OCI-LY7 (cell line): ENCODE measurements around the gene CABP2. TPM values are rescaled to one million over a fixed set of nuclear protein-coding genes. Genes with fewer than 3 reads are reported as not detected.

ENCODE experiments used
- BruUV-seq: library from RNA; stranded (reverse); fragments of 400-500 nt; replicated peaks from 2 replicates; lab custom pipeline; 2021; lab: Mats Ljungman, UMichigan
- CTCF ChIA-PET: fragments of 300-600 bp; sonication (Branson Sonifier 250); formaldehyde crosslinking; loops from one replicate; lab custom pipeline; 2022; ENCODE audit warnings: antibody characterized with exemption; ENCODE audit not compliant: unreplicated experiment; lab: Charles Lee
- POLR2A ChIA-PET: fragments of 300-600 bp; sonication (Branson Sonifier 250); formaldehyde crosslinking; loops from one replicate; lab custom pipeline; 2022; ENCODE audit warnings: antibody characterized with exemption; lab: Charles Lee
- DNase-seq: peaks from one replicate; pipeline ENCODE4 v3.0.0-alpha.2; 2015; ENCODE audit warnings: low spot score
- H2AFZ ChIP-seq: fragments of 200-600 bp; sonication (generic), shearing (Covaris generic); 2 replicates; pipeline ENCODE4 v1.6.1; 2014; ENCODE audit warnings: mild to moderate bottlenecking, antibody characterized with exemption, low read length, moderate library complexity
- H3K27ac ChIP-seq: fragments of 200-600 bp; sonication (generic); 2 replicates; pipeline ENCODE4 v1.5.1; 2014; ENCODE audit warnings: mixed run types, low read depth, mild to moderate bottlenecking, moderate library complexity, low read length, inconsistent platforms; ENCODE audit not compliant: poor library complexity, severe bottlenecking
- H3K36me3 ChIP-seq: fragments of 200-600 bp; sonication (generic); 2 replicates; pipeline ENCODE4 v1.6.1; 2014; ENCODE audit warnings: mild to moderate bottlenecking, antibody characterized with exemption, low read length, moderate library complexity, mixed read lengths; ENCODE audit not compliant: insufficient read depth
- H3K4me1 ChIP-seq: fragments of 200-600 bp; sonication (generic); 2 replicates; pipeline ENCODE4 v1.5.1; 2014; ENCODE audit warnings: mild to moderate bottlenecking, low read length; ENCODE audit not compliant: insufficient read depth, poor library complexity, severe bottlenecking
- H3K4me2 ChIP-seq: fragments of 200-600 bp; sonication (generic); 2 replicates; pipeline ENCODE4 v1.6.1; 2014; ENCODE audit warnings: mild to moderate bottlenecking, low read length
- H3K4me3 ChIP-seq: fragments of 200-600 bp; sonication (generic); 2 replicates; pipeline ENCODE4 v1.5.1; 2014; ENCODE audit warnings: mild to moderate bottlenecking, low read depth, low read length; ENCODE audit not compliant: poor library complexity, severe bottlenecking
- H3K79me2 ChIP-seq: fragments of 200-600 bp; sonication (generic); 2 replicates; pipeline ENCODE4 v1.6.1; 2016; ENCODE audit warnings: low read depth, mild to moderate bottlenecking, low read length, moderate library complexity, mixed read lengths; ENCODE audit not compliant: insufficient read depth
- H3K9me2 ChIP-seq: fragments of 200-600 bp; sonication (generic); 2 replicates; pipeline ENCODE4 v1.6.1; 2016; ENCODE audit warnings: mild to moderate bottlenecking, low read length, mixed read lengths; ENCODE audit not compliant: insufficient read depth
- H3K9me3 ChIP-seq: fragments of 200-600 bp; sonication (generic); 2 replicates; pipeline ENCODE4 v1.6.1; 2014; ENCODE audit warnings: mild to moderate bottlenecking, mixed run types, low read length, mixed read lengths
- H4K20me1 ChIP-seq: fragments of 200-600 bp; sonication (generic); 2 replicates; pipeline ENCODE4 v1.6.1; 2014; ENCODE audit warnings: mild to moderate bottlenecking, antibody characterized with exemption, low read length, moderate library complexity, mixed read lengths; ENCODE audit not compliant: insufficient read depth
- EZH2phosphoT487 ChIP-seq: fragments of 200-600 bp; sonication (generic); IDR thresholded peaks from 2 replicates; pipeline ENCODE4 v1.6.1; 2018; ENCODE audit warnings: low read depth, borderline replicate concordance, mild to moderate bottlenecking, mixed run types, antibody characterized with exemption, low read length, moderate library complexity, mixed read lengths
- intact Hi-C: fragments of 100-400 bp; cut with micrococcal nuclease; formaldehyde crosslinking; loops from one replicate; pipeline ENCODE4 v1.10.0; 2022; ENCODE audit not compliant: unreplicated experiment
- total RNA-seq, 2 experiments: library from RNA; depleted of rRNA in 1 of 2; stranded (reverse); fragments of >200 nt in 1 of 2; shearing (Covaris generic) in 1 of 2; gene quantifications; 2 replicates each; pipeline ENCODE4 v1.2.3, GENCODE V29; 2014 to 2022
- TF ChIP-seq, protein P1 (sequence below): fragments of 200-600 bp; sonication (generic); conservative IDR thresholded peaks from 2 replicates; pipeline ENCODE4 v1.5.1; 2014; ENCODE audit warnings: mild to moderate bottlenecking, antibody characterized with exemption, low read length, moderate library complexity, mixed read lengths

CABP2 gene
- total RNA-seq, 2 experiments from 2014 or later: not detected

DNA sequence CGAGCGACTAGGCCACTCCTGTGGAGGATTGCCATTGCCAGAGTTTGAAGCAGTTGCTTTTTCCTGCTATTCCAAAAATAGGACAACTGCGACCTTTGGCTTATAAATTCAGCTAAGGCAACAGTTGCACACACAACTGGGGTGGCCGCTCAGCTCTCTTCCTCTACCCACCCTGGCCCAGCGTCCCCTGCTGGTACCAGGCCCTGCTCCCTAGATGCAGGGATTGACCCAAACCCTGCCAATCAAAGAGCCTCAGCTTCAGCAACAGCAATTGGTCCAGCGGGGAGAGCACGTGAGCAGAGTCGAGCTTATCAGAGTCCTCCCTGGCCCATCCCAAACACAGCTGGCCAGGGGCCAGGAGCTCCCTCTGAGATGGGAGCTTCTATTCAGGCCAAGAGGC lies 22.0 kb upstream of the CABP2 start:
- H3K4me2 ChIP-seq: no peak overlapping the region
- intact Hi-C loops: no loop called here
- no peaks in the 10 kb centered on the region for H3K79me2 ChIP-seq
- BruUV-seq: no TSS peak
- TF ChIP-seq, protein P1, sequence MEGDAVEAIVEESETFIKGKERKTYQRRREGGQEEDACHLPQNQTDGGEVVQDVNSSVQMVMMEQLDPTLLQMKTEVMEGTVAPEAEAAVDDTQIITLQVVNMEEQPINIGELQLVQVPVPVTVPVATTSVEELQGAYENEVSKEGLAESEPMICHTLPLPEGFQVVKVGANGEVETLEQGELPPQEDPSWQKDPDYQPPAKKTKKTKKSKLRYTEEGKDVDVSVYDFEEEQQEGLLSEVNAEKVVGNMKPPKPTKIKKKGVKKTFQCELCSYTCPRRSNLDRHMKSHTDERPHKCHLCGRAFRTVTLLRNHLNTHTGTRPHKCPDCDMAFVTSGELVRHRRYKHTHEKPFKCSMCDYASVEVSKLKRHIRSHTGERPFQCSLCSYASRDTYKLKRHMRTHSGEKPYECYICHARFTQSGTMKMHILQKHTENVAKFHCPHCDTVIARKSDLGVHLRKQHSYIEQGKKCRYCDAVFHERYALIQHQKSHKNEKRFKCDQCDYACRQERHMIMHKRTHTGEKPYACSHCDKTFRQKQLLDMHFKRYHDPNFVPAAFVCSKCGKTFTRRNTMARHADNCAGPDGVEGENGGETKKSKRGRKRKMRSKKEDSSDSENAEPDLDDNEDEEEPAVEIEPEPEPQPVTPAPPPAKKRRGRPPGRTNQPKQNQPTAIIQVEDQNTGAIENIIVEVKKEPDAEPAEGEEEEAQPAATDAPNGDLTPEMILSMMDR: no peak
- no peak for TF ChIP-seq EZH2phosphoT487
- H3K4me1 ChIP-seq: no peaks in the 10 kb centered on the region
- H3K4me3 ChIP-seq: no peak overlapping the region
- ChIA-PET POLR2A (no interaction called here), CTCF (no interaction called here)
- no peaks in the 10 kb centered on the region for H3K36me3 ChIP-seq
- H3K9me3 ChIP-seq: peaks cover 5% of the 10 kb centered on the region; the same call in 1 of the 2 replicates
- DNase-seq: no peak
- no peaks in the 10 kb centered on the region for H4K20me1 ChIP-seq
- no peaks in the 10 kb centered on the region for H3K9me2 ChIP-seq
- H2AFZ ChIP-seq: no peak overlapping the region
- H3K27ac ChIP-seq: no peak overlapping the region

GRCh38 chr11:67544616-67545242 lies 21.5 kb upstream of the CABP2 start:
- CTCF ChIA-PET: no interaction called here
- H3K36me3 ChIP-seq: no peaks in the 10 kb centered on the region
- no peaks in the 10 kb centered on the region for H3K9me3 ChIP-seq
- no peaks in the 10 kb centered on the region for H3K4me1 ChIP-seq
- no peak overlapping the region for H3K4me2 ChIP-seq
- POLR2A ChIA-PET: no interaction called here
- no peak for TF ChIP-seq EZH2phosphoT487
- TF ChIP-seq, protein P1: no peak
- no peaks in the 10 kb centered on the region for H3K79me2 ChIP-seq
- DNase-seq: no peak
- no TSS peak for BruUV-seq
- H3K4me3 ChIP-seq: no peak overlapping the region
- no peaks in the 10 kb centered on the region for H3K9me2 ChIP-seq
- no peak overlapping the region for H3K27ac ChIP-seq
- H2AFZ ChIP-seq: no peak overlapping the region
- intact Hi-C loops: no loop called here
- H4K20me1 ChIP-seq: no peaks in the 10 kb centered on the region

DNA sequence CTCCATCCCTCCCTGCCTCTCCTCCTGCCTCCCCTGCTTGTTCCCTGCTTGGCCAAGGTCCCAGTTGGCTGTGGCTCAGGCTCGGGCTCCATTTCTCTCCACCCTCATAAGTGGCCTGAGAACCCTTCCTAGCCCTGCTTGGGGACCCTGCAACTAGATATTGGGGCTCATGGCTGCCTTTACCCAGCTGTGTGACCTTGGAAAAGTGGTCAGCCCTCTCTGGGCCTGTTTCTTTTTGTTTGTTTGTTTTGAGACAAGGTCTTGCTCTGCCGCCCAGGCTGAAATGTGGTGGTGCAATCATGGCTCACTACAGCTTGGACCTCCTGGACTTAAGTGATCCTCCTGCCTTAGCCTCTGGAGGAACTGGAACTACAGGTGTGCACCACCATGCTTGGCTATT lies 20.3 kb upstream of the CABP2 start:
- Histone ChIP-seq H4K20me1 (no peaks in the 10 kb centered on the region), H3K36me3 (no peaks in the 10 kb centered on the region), H3K4me1 (no peaks in the 10 kb centered on the region), H3K27ac (no peak overlapping the region), H2AFZ (no peak overlapping the region), H3K9me2 (no peaks in the 10 kb centered on the region), H3K4me3 (no peak overlapping the region), H3K9me3 (no peaks in the 10 kb centered on the region), H3K79me2 (no peaks in the 10 kb centered on the region), H3K4me2 (no peak overlapping the region)
- ChIA-PET CTCF (no interaction called here), POLR2A (no interaction called here)
- intact Hi-C loops: no loop called here
- no TSS peak for BruUV-seq
- TF ChIP-seq, protein P1: no peak
- TF ChIP-seq EZH2phosphoT487: no peak
- DNase-seq: no peak
